ENCODE measurements around the gene AQP7.

DNA sequence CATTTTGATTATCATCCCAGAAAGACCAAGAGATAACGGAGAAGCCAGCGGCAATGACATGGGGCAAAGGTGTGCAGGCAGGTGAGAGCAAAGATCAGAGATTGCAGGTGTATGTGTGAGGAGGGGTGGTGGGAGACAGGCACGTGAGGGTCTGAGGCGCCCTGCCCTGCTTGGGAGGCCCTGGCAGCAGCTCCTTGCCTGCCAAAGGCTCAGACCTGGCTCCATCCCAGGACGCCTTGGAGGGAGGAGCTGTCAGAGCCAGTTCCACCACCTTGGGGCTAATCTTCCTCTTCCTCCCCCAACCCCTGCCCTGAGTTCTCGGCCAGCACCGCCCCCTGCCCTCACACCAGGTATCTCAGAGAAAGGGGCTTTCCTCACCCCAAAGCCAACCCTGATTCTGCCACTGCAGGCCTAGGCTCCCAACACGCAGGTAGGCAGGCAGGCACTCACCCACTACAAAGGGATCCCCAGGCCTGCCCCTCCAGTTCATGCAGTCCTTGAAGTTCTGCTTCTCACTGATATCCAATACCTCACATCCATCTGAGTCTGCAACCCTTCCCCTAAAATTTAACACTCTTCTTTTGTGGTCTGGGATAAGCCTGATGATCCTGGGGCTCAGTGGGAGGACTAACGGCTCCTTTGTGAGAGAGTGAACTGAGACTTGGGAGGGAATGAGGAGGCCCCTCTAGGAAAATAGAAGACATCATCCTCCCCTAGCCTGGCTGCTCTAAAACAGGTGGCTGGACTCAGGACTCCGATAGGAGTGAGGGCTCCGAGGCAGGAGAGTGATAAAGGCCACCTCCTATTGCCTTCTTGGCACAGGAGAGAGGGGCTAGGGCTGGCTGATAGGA is 43.2 kb upstream of the AQP7 start:
- TF ChIP-seq GATA2 (IDR thresholded peaks at IDR 0.05; ENCODE audit: low read depth, low read length) (no peak), GATA3 (IDR thresholded peaks at IDR 0.05; ENCODE audit: low read depth, low read length) (no peak)
